HG03135 (cell line): Measurements from ENCODE around the gene GSG1L.
"Not testable (repeated sequence)": the region's sequence is repeated elsewhere in the genome, so short reads cannot be mapped to it uniquely, and the experiment has no call there.

Source experiments
- ATAC-seq: cut with Tn5 transposase; IDR thresholded peaks from one replicate; pipeline ENCODE4 v1.9.1; 2021; ENCODE audit warnings: mild to moderate bottlenecking, moderate library complexity; ENCODE audit not compliant: unreplicated experiment

The GSG1L gene

DNA sequence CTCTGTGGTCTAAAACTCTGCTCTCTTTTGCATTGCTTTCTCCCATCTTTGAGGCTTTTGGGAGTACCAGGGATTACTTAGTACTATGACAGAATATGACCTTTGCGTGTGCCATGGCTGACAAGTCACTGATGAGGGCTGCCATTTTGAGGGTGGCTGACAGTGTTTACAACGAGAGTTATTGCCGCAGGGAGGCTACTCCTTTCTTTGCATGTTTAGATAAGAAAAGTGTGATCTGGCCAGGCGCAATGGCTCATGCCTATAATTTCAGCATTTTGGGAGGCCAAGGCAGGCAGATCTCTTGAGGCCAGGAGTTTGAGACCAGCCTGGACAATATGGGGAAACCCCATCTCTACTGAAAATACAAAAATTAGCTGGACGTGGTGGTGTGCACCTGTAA is 77.5 kb downstream of the GSG1L start:
- no peak for ATAC-seq

DNA sequence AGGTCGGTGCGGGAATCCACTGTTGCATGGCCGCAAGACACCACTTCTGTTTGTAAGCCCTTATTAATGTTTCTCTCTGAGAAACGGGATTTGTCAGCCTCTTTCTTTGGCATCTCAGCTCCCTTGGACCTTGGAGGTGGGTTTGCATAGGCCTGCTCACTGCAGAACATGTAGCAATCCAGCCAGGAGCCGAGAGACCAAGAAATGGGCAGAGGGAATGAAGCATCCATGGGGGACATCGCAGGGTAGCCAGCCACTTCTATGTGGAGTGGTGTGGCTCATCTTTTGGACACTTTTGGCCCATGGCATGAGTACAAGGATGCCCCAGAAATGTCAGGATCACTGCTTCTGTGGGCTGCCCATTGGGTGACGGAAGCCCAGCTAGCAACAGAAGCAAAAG is 79.4 kb downstream of the GSG1L start:
- ATAC-seq = no peak

DNA sequence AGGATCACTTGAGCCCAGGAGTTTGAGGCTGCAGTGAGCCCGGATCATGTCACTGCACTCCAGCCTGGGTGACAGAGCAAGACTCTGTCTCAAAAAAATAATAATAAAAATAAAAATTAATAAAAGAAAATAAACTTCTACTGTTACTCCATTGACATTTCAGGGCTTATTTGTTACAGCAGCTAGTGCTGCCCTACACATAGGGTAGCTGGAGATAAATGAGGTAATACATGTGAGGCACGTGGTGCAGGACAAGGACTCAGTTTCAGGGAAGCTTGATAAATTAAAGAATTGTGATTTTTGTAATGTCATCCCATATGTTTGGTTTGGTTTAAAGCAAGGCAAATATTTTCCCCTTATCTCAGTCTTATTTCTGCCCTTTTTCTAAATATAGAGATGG is 80.3 kb downstream of the GSG1L start:
- ATAC-seq = no peak

DNA sequence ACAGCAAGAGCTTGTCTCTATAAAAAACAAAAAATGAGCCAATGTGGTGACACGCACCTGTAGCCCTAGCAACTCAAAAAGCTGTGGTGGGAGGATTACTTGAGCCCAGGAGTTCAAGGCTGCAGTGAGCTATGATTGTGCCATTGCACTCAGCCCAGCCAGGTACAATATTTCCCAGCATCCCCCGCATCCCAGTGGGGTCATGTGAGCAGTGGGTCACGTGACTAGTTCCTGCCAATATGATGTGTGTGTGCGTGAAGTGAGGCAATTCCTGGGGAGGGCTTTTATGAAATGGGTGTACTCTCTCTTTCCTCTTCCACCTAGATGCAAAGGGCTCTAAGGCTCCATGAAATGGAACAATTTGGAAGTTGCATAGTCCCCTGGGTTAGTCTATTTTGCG is 81.3 kb downstream of the GSG1L start:
- ATAC-seq = no peak

DNA sequence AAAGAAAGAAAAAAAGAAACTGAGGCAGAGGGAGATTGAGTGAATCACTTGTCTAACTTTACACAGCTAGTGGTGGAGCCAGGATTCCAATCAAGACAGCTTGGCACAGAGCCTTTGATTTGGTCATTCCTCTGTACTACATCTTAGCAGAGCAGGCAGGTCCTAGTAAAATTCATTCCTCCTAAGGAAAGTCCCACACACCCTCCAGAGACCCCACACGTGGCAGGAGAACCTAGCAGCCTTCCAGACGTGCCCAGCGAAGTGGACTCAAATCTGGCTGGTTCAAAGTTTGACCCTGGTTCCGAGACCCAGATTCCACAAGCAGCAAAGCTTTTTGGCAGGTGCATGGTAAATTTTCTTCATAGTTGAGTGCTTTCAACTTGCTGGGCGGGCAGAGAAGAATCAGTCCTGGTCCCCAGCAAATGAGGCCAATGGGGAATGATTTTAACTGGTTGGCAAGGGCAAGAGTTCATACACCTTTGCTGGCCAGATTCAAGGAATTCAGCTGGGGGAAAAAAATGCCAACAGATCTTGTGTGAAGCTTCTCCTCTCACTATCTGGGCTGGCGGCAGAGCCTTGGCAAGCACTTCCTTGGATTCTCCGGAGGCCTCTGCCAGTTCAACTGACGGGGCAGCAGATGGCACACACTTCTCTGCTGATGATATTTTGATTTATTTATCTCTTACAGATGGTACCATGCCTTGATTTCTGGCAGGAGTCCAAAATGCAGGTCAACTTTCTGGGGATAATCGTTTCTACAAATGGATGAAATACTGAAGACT is 82.4 kb downstream of the GSG1L start:
- ATAC-seq = no peak

DNA sequence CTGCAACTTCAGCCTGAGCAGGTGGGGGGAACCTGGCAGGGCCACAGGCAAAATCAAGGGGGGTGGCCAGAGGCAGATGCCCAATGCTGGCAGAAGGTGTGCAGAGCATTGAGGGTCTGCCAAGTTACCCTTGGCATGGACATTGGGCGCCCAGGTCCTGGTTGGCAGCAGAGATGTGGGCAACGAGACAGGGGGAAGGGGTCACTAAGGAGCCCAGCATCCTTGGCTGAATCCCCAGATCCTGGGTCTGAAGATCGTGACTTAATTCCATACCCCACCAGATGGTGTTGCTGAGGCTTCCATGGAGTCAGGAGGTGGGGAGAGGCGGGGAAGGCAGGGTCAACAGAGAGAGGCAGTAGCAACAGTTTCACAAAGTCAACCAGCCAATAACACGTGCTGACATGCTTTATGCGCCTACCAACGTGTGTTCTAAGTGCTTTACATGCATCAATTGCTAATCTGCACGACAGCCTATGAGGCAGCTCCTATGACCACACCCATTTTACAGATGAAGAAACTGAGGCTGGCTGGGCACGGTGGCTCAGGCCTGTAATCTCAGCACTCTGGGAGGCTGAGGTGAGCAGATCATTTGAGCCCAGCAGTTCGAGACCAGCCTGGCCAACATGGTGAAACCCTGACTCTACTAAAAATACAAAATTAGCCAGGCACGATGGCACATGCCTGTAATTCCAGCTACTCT is 83.3 kb downstream of the GSG1L start:
- no peak for ATAC-seq

DNA sequence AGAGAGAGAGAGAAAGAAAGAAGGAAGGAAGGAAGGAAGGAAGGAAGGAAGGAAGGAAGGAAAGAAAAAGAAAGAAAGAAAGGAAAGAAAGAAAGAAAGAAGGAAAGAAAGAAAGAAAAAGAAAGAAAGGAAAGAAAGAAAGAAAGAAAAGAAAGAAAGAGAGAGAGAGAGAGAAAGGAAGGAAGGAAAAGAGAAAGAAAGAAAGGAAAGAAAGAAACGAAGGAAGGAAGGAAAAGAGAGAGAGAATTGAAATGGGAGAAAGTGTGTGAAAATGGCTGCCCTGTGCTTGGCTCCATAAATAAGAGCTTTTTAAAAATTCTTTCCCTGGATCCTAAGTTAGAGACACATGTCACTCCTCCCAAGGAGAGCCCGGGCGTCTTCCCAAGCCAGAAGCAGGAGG is 83.8 kb downstream of the GSG1L start:
- ATAC-seq = not testable (repeated sequence)

DNA sequence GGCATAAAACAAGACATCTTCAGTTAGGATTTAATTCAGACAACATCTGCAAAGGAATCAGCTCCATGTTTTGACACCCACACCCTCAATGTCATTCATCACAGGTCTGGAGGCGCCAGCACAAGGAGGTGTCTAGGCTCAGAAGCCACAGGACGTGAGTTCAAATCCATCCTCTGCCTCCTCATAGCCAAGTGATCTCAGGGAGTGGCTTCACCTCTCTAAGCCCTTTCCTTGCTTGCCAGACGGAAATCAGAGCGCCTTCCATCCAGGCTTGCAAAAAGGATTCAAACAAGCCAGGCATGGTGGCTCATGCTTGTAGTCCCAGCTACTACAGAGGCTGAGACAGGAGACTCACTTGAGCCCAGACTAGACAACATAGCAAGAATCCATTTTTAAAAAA is 84.6 kb downstream of the GSG1L start:
- no peak for ATAC-seq

DNA sequence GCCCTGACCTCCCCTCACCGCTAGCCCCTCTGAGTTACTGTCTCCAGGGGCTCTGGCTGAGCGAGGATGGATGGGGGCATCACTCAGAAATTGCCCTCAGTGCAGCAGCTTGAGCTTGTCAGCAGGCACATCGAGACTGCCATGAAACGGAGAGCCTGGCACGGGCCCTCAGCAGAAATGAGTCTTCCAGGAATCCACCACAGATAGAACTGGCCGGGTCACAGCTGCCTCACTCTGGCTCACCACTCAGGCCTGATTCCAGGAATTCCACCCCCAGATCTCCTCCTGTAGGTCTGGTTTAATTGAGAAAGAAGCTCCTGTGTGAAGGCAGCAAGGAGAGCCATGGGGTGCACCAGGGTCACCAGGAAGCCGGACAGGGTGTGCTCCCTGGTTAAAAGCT is 85.5 kb downstream of the GSG1L start:
- ATAC-seq = no peak

DNA sequence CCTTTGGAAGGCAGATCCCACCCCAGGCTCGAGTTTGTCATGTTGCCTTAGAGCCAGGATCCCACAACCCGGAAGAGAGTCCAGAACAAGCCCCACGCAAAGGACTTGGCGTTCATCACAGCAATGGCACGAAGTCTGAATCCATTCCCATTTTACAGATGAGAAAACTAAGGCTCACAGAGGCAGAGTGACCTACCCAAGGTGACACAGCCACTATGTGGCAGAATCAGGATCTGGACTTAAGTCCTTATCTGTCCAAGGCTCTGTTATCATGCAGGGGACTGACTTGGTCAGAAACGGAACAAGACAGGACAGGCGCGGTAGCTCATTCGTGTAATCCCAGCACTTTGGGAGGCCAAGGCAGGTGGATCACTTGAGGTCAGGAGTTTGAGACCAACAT is 86.5 kb downstream of the GSG1L start:
- no peak for ATAC-seq

DNA sequence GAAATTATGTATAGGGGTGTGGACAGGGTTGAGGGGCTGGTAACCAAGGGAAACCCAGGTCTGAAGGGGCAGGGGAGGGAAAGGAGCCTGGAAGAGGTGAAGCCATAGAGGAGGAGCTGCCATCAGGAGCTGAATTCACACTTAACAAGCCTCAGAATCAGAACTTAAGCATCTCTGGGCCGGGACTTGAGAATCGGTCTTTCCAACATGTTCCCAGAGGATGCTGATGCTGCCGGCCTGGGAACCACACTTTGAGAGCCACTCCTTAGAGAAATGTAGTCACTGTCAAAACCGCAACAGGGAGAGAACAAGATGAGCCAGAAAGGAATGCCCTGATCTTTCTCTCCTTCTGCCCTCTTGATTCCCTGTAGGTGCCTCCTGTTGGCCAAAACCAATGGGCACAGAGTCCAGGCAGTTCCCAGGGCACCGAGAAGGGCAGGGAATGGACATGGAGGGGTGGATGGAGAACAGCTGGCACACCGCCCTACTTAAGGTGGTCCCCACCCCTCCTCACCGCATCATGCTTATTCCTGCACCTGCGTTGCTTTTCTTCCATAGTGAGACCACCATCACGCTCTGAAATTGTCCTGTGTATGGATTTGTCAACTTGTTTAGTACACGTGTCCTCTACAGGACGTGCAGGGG is 88.5 kb downstream of the GSG1L start:
- ATAC-seq = no peak

DNA sequence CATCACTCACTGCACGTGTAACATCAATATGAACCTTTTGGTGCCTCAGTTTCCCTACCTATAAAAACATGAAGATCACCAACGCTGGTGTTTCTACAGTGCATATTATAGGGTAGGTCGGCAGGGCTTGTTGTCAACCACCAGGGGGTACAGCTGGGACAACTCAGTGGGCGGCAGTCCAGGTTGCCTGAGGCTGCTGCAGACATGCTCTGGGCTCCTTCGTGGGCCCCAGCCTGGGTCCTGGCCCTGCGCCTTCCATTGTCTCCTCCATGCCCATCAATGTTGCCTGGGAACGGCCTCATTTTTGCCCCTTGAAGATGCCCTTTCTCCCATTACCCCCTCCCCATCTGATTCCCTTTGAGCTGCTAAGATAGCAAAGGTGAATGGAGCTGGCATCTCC is 89.8 kb downstream of the GSG1L start:
- ATAC-seq = no peak

DNA sequence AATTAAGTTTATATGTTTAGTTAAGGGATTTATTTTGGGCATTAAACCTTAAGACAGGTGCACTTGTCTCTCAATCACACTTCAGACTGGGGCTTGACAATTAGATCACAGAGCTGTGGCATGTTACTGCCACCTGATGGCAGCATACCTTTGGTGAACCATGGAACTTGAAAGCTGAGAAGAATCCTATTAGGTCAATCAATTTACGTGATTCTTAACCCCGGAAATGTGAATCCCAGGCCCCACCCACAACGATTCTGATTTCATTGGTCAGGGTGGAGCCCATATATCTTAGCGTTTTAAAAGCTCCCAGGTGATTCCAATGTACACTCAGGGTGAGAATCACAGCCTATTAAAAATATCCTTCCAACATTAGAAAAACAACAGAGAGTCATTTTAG is 91.0 kb downstream of the GSG1L start:
- ATAC-seq = no peak

DNA sequence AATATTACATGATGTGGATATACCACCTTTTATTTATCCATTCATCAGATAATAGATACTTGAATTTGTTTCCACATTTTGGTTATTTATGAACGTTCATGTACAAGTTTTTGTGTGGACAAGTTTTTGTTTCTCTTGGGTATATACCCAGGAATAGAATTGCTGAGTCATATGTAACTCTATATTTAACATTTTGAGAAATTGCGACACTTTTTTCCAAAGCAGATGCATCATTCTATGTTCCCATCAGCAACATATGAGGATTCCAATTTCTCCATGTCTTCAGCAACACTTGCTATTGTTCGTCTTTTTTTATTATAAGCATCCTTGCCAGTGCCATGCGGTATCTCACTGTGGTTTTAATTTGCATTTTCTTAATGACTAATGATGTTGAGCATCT is 93.9 kb downstream of the GSG1L start:
- ATAC-seq = no peak

DNA sequence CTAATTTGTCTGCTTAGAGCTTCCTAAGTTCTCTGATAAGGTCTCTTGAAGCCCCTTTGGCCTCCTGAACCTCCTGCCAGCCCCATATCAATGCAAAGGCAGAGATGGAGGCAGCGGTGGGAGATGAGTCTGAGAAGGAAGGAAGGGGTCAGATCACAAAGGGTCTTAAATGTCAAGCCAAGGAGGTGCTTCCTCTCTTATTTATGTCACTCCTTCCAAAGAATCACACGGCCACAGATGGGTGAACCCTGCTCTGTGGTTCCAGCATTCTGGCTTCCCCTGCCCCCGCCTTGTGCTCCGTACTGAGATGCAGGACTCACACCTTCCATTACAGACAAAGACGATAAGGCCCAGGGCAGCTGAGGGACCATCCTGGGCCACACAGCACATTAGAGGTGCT is 96.3 kb downstream of the GSG1L start:
- no peak for ATAC-seq

DNA sequence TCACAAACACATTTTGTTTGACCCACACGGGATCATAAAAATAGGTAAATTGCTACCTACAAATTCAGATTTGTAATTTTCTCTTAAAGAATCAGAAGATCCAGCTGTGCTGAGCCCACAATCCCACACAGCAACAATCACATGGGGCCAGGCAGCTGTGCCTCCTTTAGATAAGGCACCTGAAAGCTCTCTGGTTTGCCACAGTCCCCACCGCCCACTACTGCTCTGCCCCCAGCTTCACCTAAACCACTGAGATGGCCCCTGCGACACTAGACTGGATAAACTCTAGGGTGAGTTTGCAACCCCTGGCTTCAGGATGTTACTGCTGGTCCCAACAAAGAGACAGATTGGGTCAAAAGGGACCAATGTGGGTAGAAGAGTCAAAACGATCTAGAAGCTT is 96.8 kb downstream of the GSG1L start:
- ATAC-seq = no peak

DNA sequence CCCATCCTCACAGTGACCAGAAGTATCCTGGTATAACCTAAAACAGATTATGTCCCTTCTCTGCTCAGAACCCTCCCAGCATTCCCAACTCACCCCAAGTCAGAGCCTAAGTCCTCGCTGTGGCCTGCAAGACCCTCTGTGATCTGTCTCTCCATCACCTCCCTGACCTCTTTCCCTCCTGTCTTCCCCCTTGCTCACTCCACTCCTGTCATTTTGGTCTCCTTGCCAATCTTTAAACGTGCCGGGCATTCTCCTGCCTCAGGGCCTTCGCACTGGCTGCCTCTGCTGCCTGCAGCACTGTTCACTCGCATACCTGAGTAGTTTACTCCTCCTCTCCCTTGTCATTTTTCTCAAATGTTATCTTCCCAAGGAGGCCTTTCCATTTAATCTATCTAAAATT is 97.7 kb downstream of the GSG1L start:
- no peak for ATAC-seq

DNA sequence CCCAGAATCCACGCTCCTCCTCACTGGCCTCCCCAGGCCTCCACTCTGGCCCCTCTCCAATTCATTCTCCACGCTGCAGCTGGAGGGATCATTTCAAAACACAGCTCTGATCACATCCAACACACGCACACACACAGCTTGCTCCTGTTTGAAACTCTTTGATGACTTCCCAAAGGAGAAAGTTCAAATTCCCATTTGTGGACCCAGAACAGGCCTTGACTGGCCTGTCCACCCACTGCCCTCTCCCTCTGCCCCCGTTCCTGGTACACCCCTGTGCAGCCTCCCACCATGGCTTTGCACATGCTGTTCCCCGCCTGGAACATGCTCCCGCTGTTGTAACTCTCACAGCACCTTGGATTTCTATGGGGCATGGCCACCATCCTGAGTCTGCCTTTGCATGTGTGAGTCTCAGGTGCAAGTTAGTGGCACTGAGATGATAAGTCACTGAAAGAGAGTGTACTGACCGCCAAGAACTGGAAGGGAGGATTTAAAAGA is 100.0 kb downstream of the GSG1L start:
- ATAC-seq = no peak

DNA sequence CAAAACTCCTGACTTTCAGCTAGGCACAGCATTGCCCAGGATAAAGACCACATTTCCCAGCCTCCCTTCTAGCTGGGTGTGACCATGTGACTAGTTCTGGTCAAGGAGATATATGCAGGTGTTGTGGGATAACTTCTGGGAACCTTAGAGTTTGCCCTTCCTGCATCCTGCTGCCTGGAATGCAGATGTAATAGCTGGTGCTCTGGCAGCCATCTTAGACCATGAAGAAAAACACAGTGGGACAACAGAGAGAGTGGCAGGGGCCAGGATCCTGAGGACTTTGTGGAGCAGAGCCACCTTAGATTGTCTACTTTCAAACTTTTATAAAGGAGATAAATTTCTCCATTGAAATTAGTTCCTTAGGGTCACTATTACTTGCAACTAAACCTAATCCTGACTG is 101.3 kb downstream of the GSG1L start:
- ATAC-seq = no peak

DNA sequence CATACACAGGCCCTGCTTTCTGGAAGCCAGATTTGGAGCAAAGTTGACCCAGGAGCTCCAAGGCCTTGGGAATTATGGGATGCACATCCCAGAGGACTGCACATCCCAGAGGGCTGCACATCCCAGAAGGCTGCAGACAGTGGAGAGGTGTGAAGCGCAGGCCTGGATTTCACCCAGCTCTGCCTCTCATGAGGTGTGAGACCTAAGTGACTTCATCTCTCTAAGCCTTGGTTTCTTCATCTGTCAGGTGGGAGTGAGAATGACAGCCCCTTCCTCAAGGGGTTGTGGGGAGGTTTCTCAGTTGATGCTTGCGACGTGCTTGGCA is 102.3 kb downstream of the GSG1L start:
- no peak for ATAC-seq

DNA sequence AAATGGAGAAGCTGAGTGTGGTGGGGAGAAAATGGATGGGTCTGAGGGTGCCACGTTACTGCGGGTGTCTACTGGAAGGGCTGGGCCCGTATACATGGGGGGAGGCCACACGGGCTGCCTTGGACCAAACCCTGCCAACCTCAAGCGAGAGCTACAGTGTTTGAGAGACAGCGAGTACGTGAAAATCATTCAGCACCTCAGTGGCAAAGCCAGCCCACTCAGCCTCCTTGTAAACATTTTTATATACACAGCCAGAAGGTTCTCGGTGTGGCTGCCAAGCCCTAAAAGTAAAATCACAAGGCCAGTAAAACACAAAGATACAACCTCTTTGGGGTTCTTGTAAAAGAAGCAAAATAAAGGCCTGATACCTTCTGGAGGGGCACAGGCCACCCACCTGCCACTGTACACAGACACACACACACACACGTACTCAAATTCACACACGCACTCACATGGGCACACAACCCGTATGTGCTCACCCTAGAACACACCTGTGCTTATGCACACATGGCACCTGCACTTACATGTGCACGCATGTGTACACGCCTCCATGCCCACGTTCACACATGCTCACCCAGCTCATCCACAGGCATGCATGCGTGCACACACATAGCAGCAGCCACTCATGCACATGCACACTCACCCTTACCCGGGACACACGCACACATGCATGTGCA is 102.8 kb downstream of the GSG1L start:
- no peak for ATAC-seq

DNA sequence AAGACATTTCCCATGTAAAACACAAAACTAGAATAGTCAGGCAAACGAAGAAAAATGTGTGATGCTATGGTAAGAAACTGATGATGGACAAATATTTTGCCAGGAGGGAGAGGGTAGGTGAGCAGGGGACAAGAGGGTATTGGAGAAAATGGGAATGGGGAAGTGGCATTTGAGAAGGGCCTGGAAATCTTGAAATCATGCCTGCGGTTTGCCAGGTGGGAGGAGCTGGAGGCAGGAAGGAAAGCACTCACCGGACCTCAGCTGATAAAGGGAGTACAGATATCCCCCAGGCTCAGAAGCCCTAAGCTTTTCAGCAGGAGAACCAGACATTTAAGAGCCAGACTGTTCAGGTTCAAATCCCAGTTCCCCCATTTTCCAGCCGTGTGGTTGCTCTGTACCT is 103.6 kb downstream of the GSG1L start:
- no peak for ATAC-seq
